K562 (cell line): ENCODE results near the gene CACNA1A. TPM values are rescaled to one million over a fixed set of nuclear protein-coding genes. Genes with fewer than 3 reads are reported as not detected.
A peak's percentile ranks its signal among the peaks of the same experiment; 100 is the strongest.

Experiments
- BDP1 ChIP-seq: IDR thresholded peaks from 3 replicates; pipeline ENCODE4 v1.6.1; 2011; ENCODE audit not compliant: insufficient read length, insufficient read depth
- CBX2 ChIP-seq: fragments of 200-600 bp; sonication (generic); IDR thresholded peaks from one replicate; pipeline ENCODE4 v1.6.1; 2012; ENCODE audit warnings: mild to moderate bottlenecking, low read length, inconsistent platforms; ENCODE audit not compliant: insufficient read depth, poor library complexity, severe bottlenecking
- CBX8 ChIP-seq: fragments of 200-600 bp; sonication (generic); IDR thresholded peaks from 2 replicates; pipeline ENCODE4 v1.6.1; 2012; ENCODE audit warnings: borderline replicate concordance, mixed run types, low read depth, mild to moderate bottlenecking, moderate library complexity, mixed read lengths, low read length, control low read depth, inconsistent platforms; ENCODE audit not compliant: poor library complexity, severe bottlenecking; ENCODE audit errors: extremely low read depth
- E2F3 ChIP-seq: fragments of 250-450 bp; sonication (Bioruptor Pico); IDR thresholded peaks from 2 replicates; pipeline ENCODE4 v1.4.0; 2020; ENCODE audit warnings: mild to moderate bottlenecking
- GABPB2 ChIP-seq: fragments of 250-450 bp; sonication (Bioruptor Pico); conservative IDR thresholded peaks from 2 replicates; pipeline ENCODE4 v1.5.1; 2021; ENCODE audit warnings: mild to moderate bottlenecking
- GATAD2B ChIP-seq: fragments of 450-650 bp; IDR thresholded peaks from 2 replicates; pipeline ENCODE4 v1.6.1; 2017; ENCODE audit warnings: mild to moderate bottlenecking, borderline replicate concordance
- GTF2F1 ChIP-seq: IDR thresholded peaks from 2 replicates; pipeline ENCODE4 v1.6.1; 2011; ENCODE audit warnings: low read depth, low read length, improper control_type of control experiment
- ILF3 ChIP-seq: fragments of 450-650 bp; IDR thresholded peaks from 2 replicates; pipeline ENCODE4 v1.6.1; 2018; ENCODE audit warnings: antibody characterized with exemption, mild to moderate bottlenecking, moderate library complexity, borderline replicate concordance
- KLF13 ChIP-seq: fragments of 450-650 bp; IDR thresholded peaks from 2 replicates; pipeline ENCODE4 v1.6.1; 2016; ENCODE audit warnings: missing genetic modification characterization, low read depth, mild to moderate bottlenecking, missing compliant biosample characterization, moderate library complexity, borderline replicate concordance
- MTF1 ChIP-seq: fragments of 250-450 bp; sonication (Bioruptor Pico); IDR thresholded peaks from 2 replicates; pipeline ENCODE4 v1.9.0; 2021; ENCODE audit warnings: moderate library complexity, mild to moderate bottlenecking, inconsistent platforms, borderline replicate concordance
- PURB ChIP-seq: sonication (generic); formaldehyde crosslinking; IDR thresholded peaks from 2 replicates; pipeline ENCODE4 v1.9.0; 2021; ENCODE audit warnings: low read depth, mild to moderate bottlenecking, missing genetic modification reagents
- RB1 ChIP-seq: fragments of 450-650 bp; IDR thresholded peaks from 2 replicates; pipeline ENCODE4 v1.6.1; 2017; ENCODE audit warnings: low read depth, mild to moderate bottlenecking
- RBFOX2 ChIP-seq: fragments of 200-400 bp; formaldehyde crosslinking; IDR thresholded peaks from 2 replicates; pipeline ENCODE4 v1.6.1; 2017; ENCODE audit warnings: low read depth, mild to moderate bottlenecking, low read length, moderate library complexity
- RFX1 ChIP-seq: fragments of 450-650 bp; IDR thresholded peaks from 2 replicates; pipeline ENCODE4 v1.6.1; 2016; ENCODE audit warnings: mild to moderate bottlenecking, moderate library complexity
- SNRNP70 ChIP-seq: fragments of 200-400 bp; formaldehyde crosslinking; optimal IDR thresholded peaks from 2 replicates; pipeline ENCODE3; 2017; ENCODE audit warnings: low read depth, low read length
- STAG1 ChIP-seq: sonication (generic); formaldehyde crosslinking; IDR thresholded peaks from 2 replicates; pipeline ENCODE4 v1.5.0; 2020; ENCODE audit warnings: missing genetic modification reagents, borderline replicate concordance
- TAF9B ChIP-seq: fragments of 450-650 bp; IDR thresholded peaks from 2 replicates; pipeline ENCODE4 v1.6.1; 2018; ENCODE audit warnings: mild to moderate bottlenecking; ENCODE audit not compliant: partially characterized antibody
- U2AF1 ChIP-seq: fragments of 200-400 bp; formaldehyde crosslinking; optimal IDR thresholded peaks from 2 replicates; pipeline ENCODE3; 2017; ENCODE audit warnings: mild to moderate bottlenecking, low read depth, low read length, moderate library complexity
- YBX1 ChIP-seq: fragments of 450-650 bp; IDR thresholded peaks from 2 replicates; pipeline ENCODE4 v1.7.1; 2016; ENCODE audit warnings: mild to moderate bottlenecking
- ZFP30 ChIP-seq: fragments of 250-450 bp; sonication (Bioruptor Pico); IDR thresholded peaks from 2 replicates; pipeline ENCODE4 v1.8.0; 2022; ENCODE audit warnings: moderate library complexity, mild to moderate bottlenecking, inconsistent platforms, borderline replicate concordance
- ZNF444 ChIP-seq: fragments of 250-450 bp; sonication (Bioruptor Pico); IDR thresholded peaks from 2 replicates; pipeline ENCODE4 v1.4.0; 2020; ENCODE audit warnings: mild to moderate bottlenecking, moderate library complexity
- polyA plus RNA-seq, 8 experiments: library from polyadenylated mRNA; depleted of rRNA in 4 of 8; stranded (reverse) in 5 of 8; unstranded in 3 of 8; fragments of >200 nt; fragmentation: Nextera tagmentation in 2 of 8; fragmentation: Illumina TruSeq in 1 of 8; extraction: Ambion mirVana in 2 of 8; extraction: Trizol in 1 of 8; gene quantifications; 2 replicates each; pipeline versions ENCODE4 v1.2.1 to v1.2.3, GENCODE V29; 2011 to 2014; ENCODE audit warnings: inconsistent platforms in 1 of 8, missing spikeins in 1 of 8
- total RNA-seq, 7 experiments: library from RNA; depleted of rRNA in 6 of 7; stranded (reverse); fragments of >200 nt in 6 of 7; fragmentation: Illumina TruSeq in 2 of 7; extraction: Trizol in 2 of 7; gene quantifications; 2 replicates each; pipeline versions ENCODE4 v1.2.1 to v1.2.3, GENCODE V29; 2011 to 2021; ENCODE audit warnings: low replicate concordance in 1 of 7
- TF ChIP-seq, protein P1 (sequence below): fragments of 450-650 bp; formaldehyde crosslinking; conservative IDR thresholded peaks from 2 replicates; pipeline ENCODE4 v1.4.0; 2022; ENCODE audit warnings: mild to moderate bottlenecking, missing genetic modification characterization
- TF ChIP-seq, protein P2 (sequence below): fragments of 200-800 bp; sonication (Bioruptor generic); IDR thresholded peaks from 2 replicates; pipeline ENCODE4 v1.6.1; 2017; ENCODE audit warnings: missing genetic modification characterization, missing compliant biosample characterization
- TF ChIP-seq, protein P3 (sequence below), 3 experiments: IDR thresholded peaks in 2 of 3; conservative IDR thresholded peaks in 1 of 3; 2 replicates each; pipeline ENCODE4 v1.5.1; 2011 to 2012; ENCODE audit warnings: low read length in 3 of 3, mild to moderate bottlenecking in 3 of 3, control low read depth in 2 of 3, improper control_type of control experiment in 1 of 3, inconsistent platforms in 1 of 3, low read depth in 1 of 3, mixed read lengths in 1 of 3, moderate library complexity in 1 of 3; ENCODE audit not compliant: insufficient read depth in 2 of 3

CACNA1A gene
- total and polyA plus RNA-seq, 9 of the 15 experiments (the other 6 are each of a cell fraction or from before 2014, with no cell fraction given), result 0.03 to 0.20 (median 0.09) TPM; not detected in 1

DNA sequence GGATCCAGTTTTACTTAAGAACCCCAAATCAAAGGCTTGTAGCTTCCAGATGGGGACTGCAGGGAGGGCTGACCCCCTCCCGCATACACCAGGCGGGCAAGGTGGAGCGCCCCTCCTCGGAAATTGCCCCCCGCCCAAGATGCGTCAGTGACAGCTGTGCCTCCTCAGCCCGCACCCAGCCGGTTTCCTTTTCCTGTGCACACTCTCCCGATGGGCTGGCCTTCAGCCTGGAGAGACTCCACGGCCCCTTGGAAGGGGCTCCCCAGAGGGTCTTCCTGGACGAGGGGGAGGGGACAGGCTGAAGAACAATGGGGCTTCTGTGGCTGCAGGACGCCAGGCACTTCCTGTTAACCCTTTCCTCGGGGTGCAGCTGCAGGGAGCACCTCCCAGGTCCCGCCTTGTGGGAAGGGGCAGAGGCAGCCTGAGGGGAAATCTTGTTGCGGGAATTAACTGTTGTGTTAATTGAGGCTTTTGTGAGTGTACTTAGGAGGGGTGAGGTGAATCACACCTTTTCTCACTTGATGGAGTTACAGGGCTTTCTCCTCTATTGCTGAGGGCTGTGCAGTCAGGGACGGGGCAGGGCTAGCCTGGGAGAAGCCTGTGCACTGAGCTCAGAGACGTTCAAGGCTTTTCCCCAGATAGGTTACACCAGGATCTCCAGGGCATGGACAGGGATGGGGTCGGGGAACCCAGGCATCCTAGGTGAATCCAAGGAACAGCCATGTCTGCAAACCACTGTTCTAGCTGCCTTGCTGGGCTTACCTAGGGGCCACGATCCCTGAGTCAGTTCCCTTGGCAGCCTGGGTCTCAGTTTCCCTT lies 341.7 kb downstream of the CACNA1A start (continued):
- TF ChIP-seq RBFOX2 (peak; percentile 57), KLF13 (tag) (no peak), CBX8 (no peak), ILF3 (no peak), E2F3 (CRISPR knock-in tag) (no peak), ZNF444 (CRISPR knock-in tag) (no peak), GATAD2B (peak; percentile 38; the same call in 1 of the 2 replicates), GABPB2 (no peak), U2AF1 (no peak), PURB (CRISPR knock-in tag) (no peak), STAG1 (CRISPR knock-in tag) (no peak), BDP1 (no peak), GTF2F1 (no peak), YBX1 (no peak), RFX1 (no peak), TAF9B (peak; percentile 9), MTF1 (CRISPR knock-in tag) (no peak), RB1 (0 out of 2 replicates have a peak, but pooled peaks have one; percentile 65), CBX2 (no peak), ZFP30 (CRISPR knock-in tag) (no peak), SNRNP70 (no peak)
- TF ChIP-seq, protein P1, sequence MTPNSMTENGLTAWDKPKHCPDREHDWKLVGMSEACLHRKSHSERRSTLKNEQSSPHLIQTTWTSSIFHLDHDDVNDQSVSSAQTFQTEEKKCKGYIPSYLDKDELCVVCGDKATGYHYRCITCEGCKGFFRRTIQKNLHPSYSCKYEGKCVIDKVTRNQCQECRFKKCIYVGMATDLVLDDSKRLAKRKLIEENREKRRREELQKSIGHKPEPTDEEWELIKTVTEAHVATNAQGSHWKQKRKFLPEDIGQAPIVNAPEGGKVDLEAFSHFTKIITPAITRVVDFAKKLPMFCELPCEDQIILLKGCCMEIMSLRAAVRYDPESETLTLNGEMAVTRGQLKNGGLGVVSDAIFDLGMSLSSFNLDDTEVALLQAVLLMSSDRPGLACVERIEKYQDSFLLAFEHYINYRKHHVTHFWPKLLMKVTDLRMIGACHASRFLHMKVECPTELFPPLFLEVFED (CRISPR knock-in tag), result no peak
- TF ChIP-seq, protein P2, sequence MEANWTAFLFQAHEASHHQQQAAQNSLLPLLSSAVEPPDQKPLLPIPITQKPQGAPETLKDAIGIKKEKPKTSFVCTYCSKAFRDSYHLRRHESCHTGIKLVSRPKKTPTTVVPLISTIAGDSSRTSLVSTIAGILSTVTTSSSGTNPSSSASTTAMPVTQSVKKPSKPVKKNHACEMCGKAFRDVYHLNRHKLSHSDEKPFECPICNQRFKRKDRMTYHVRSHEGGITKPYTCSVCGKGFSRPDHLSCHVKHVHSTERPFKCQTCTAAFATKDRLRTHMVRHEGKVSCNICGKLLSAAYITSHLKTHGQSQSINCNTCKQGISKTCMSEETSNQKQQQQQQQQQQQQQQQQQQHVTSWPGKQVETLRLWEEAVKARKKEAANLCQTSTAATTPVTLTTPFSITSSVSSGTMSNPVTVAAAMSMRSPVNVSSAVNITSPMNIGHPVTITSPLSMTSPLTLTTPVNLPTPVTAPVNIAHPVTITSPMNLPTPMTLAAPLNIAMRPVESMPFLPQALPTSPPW (CRISPR knock-in tag), result no peak
- TF ChIP-seq, protein P3, sequence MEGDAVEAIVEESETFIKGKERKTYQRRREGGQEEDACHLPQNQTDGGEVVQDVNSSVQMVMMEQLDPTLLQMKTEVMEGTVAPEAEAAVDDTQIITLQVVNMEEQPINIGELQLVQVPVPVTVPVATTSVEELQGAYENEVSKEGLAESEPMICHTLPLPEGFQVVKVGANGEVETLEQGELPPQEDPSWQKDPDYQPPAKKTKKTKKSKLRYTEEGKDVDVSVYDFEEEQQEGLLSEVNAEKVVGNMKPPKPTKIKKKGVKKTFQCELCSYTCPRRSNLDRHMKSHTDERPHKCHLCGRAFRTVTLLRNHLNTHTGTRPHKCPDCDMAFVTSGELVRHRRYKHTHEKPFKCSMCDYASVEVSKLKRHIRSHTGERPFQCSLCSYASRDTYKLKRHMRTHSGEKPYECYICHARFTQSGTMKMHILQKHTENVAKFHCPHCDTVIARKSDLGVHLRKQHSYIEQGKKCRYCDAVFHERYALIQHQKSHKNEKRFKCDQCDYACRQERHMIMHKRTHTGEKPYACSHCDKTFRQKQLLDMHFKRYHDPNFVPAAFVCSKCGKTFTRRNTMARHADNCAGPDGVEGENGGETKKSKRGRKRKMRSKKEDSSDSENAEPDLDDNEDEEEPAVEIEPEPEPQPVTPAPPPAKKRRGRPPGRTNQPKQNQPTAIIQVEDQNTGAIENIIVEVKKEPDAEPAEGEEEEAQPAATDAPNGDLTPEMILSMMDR (IDR thresholded peaks at IDR 0.05 in 2 of 3, conservative IDR thresholded peaks at IDR 0.05 in 1 of 3; ENCODE audit: insufficient read depth in 2 of 3, low read depth in 1 of 3, low read length in 3 of 3), result no peak
